ENCODE results near the gene SNRNP48.

DNA sequence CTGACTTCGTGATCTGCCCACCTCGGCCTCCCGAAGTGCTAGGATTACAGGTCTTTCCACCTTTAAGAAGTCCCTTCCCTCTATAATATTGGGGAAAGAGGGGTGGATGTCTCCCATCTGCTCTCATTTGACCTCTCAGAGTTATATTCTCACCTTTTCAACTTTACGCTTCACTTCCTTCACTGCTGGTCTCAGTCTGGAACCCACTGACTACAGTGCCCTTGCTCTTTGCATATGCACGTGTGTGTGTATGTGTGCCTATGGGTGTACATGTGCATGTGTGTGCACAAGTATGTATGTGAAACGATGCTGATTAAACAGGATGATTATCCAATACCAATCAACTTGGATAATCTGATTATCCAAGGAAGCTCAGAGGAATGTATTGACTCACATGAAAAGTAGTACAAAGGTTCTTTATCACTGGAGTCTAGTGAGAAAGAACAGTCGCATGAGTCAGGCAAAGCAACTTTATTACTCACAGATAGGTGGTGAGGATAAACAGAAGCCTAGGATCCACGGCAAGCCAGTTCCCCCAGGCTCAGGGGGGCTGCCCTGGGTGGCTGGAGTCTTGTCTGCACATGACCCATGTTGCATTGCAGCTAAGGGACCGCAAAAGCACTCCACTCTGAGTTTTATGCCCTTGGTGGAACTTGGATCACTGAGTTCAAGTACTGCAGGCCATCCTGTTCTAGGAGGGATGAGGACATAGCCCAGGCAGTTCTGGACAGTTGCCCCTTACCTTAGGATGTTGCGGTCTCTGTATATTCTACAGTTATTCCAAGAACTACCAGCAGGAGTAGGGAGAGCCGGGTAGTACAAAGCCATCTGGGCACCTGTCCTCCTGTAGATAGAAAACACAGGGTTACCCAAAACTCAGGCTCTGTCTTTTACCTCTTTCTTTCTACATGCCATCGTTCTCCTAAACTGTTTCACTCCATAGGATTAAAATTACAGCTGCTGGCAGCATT, 50.9 kb downstream of the SNRNP48 start:
- TF ChIP-seq MXI1 (IDR thresholded peaks at IDR 0.05; ENCODE audit: borderline replicate concordance, low read depth, low read length) (no peak), CTCF (conservative IDR thresholded peaks at IDR 0.05; ENCODE audit: low read depth, low read length) (no peak), MAFK (IDR thresholded peaks at IDR 0.05; ENCODE audit: low read depth, low read length) (no peak), SMC3 (IDR thresholded peaks at IDR 0.05; ENCODE audit: low read depth, low read length) (no peak), POLR2A (IDR thresholded peaks at IDR 0.05; ENCODE audit: low read depth, low read length) (no peak)
